Heart left ventricle (tissue), 16 donors: ENCODE data around the gene GPX7. TPM values are rescaled to one million over a fixed set of nuclear protein-coding genes. Genes with fewer than 3 reads are reported as not detected.

ENCODE experiments used
- ATAC-seq, 4 donors: fragments of 200-7000 bp; cut with Tn5 transposase; one replicate each; pipeline ENCODE4 v1.9.1; 2020 to 2022; ENCODE audit warnings: moderate library complexity in 4 of 4, mild to moderate bottlenecking in 3 of 4, moderate number of reproducible peaks in 1 of 4
- DNase-seq, 5 donors: peaks; one replicate each; pipeline ENCODE4 v3.0.0-alpha.2; 2020
- H3K27ac ChIP-seq, 12 donors: fragments of 200-600 bp; sonication (generic) in 4 of 12; one replicate each; pipeline versions ENCODE4 v1.5.0 to v1.8.0; 2016 to 2022; ENCODE audit warnings: mild to moderate bottlenecking in 2 of 12
- H3K27me3 ChIP-seq, 9 donors: fragments of 200-600 bp; sonication (generic) in 2 of 9; one replicate each; pipeline versions ENCODE4 v1.5.1 to v1.8.0; 2016 to 2022; ENCODE audit warnings: mild to moderate bottlenecking in 3 of 9
- H3K36me3 ChIP-seq, 9 donors: fragments of 200-600 bp; sonication (generic) in 2 of 9; one replicate each; pipeline versions ENCODE4 v1.5.0 to v1.8.0; 2018 to 2022; ENCODE audit warnings: mild to moderate bottlenecking in 2 of 9
- H3K4me1 ChIP-seq, 12 donors: fragments of 200-600 bp; sonication (generic) in 4 of 12; one replicate each; pipeline versions ENCODE4 v1.5.0 to v1.8.0; 2016 to 2022; ENCODE audit warnings: mild to moderate bottlenecking in 3 of 12
- H3K4me3 ChIP-seq, 12 donors: fragments of 200-600 bp; sonication (generic) in 4 of 12; one replicate each; pipeline versions ENCODE4 v1.5.0 to v1.8.0; 2017 to 2022; ENCODE audit warnings: mild to moderate bottlenecking in 9 of 12, moderate library complexity in 4 of 12
- H3K9me3 ChIP-seq, 12 donors: fragments of 200-600 bp; sonication (generic) in 4 of 12; one replicate each; pipeline versions ENCODE4 v1.5.0 to v1.8.0; 2016 to 2022; ENCODE audit warnings: mild to moderate bottlenecking in 1 of 12
- POLR2A ChIP-seq, 2 donors: fragments of 450-650 bp; IDR thresholded peaks; one replicate each; pipeline ENCODE4 v1.6.1; 2017; ENCODE audit warnings: antibody characterized with exemption in 2 of 2, mild to moderate bottlenecking in 2 of 2, moderate library complexity in 2 of 2
- WGBS, 4 donors: extraction: QIAGEN DNeasy Blood & Tissue Kit in 2 of 4; methylation state at CpG; one replicate each; pipeline versions ENCODE4 v1.1.5 to v1.1.7; 2013 to 2018; 5-methylcytosine and 5-hydroxymethylcytosine counted together
- intact Hi-C, 10 donors: fragments of 100-400 bp; cut with DNase I; formaldehyde crosslinking; loops; one replicate each; pipeline versions ENCODE4 v1.11.1 to v1.14.2; 2022
- polyA plus RNA-seq, 2 donors: library from polyadenylated mRNA; stranded (reverse); fragments of 200-250 nt; gene quantifications; one replicate each; pipeline ENCODE4 v1.2.3, GENCODE V29; 2013
- total RNA-seq, 9 donors: library from RNA; depleted of rRNA in 2 of 9; stranded (reverse); fragments of >200 nt in 2 of 9; fragmentation: NEBNext Ultra II Directional in 3 of 9; extraction: Animal tissue kit (Norgen Biotek cat#: 25700) in 3 of 9; gene quantifications; one replicate each; pipeline versions ENCODE4 v1.1.0 to v1.2.4, GENCODE V29; 2016 to 2023
- TF ChIP-seq, protein P1 (sequence below), 12 donors: fragments of 200-600 bp; sonication (generic) in 4 of 12; IDR thresholded peaks; one replicate each; pipeline versions ENCODE4 v1.5.0 to v1.8.0; 2018 to 2022; ENCODE audit warnings: antibody characterized with exemption in 12 of 12, mild to moderate bottlenecking in 5 of 12
- donor health status: ischemic (EF 13 %, LVEDD 7.1; RV severe dilation, severe dysfunction).
- donor health status: healthy with polysubstance abuse.
- donor health status: DM: no; HTN: yes; CAD: no.
- donor health status: DM: no; HTN: no; CAD: no.
- donor health status: ischemic (EF 25% LVEDD 6.9; RV normal size, moderate dysfunction).
- donor health status: ischemic (EF 25% LVEDD 5.7; RV mildly dilated, moderate dysfunction).
- donor health status: healthy.
- donor health status: DM: yes; HTN: yes; CAD: no.
- donor health status: ischemic (EF 35%, LVEDD 5.7; RV mildly dilated, moderate dysfunction).
- donor health status: nonischemic (EF 11% LVEDD 7.7; RV severe dilation, severe dysfunction).
- donor health status: DM: yes; HTN: yes; CAD: no.
- donor health status: PGD.
- donor health status: ischemic (EF 29% LVEDD 5.4; RV normal size, mild dysfunction).
- donor health status: nonischemic (EF 23%, LVEDD 6.1; RV moderate dilation, normal function).

Gene GPX7
- total and polyA plus RNA-seq, 11 donors, result 5.8 to 20.5 (median 8.4) TPM

DNA sequence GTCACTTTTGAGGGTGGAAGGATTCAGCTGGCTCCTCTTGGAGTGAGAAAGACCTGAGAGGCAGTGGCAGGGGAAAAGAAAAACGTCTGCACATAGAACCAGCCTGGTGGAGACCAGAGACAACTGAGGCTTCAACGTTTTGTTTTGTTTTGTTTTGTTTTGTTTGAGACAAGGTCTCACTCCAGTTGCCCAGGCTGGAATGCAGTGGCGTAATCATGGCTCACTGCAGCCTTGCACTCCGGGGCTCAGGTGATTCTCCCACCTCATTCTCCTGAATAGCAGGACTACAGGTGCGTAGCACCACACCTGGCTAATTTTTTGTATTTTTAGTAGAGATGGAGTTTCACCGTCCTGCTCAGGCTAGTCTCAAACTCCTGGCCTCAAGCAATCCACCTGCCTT, 43.1 kb downstream of the GPX7 start:
- H3K36me3 ChIP-seq, result no peaks in the 10 kb centered on the region
- no peak for ATAC-seq
- 73 to 79% (median 75%) methylated on average over 6 of the region's 6 CpGs for WGBS, 4 donors

DNA sequence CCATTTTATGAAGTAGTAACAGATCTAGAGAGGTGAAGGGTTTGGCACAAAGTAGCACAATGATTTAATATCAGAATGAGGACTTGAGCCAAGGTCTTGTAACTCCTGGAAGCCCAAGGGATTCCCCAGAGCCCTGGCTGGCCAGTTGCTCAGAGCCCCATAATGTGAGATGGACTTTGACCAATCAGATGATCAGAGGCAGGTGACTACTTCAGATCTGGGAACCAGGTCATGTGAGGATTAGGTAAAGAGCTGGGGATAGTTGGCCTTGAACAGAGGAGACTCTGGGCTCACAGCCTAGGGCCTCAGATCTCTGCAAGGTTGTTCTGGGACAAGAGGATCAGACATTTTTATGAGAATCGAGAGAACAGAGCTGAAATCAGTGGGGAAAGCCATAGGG, 49.7 kb downstream of the GPX7 start:
- 71 to 81% (median 75%) methylated on average over 1 of the region's 1 CpG for whole genome bisulfite sequencing, 4 donors
- TF ChIP-seq, protein P1, sequence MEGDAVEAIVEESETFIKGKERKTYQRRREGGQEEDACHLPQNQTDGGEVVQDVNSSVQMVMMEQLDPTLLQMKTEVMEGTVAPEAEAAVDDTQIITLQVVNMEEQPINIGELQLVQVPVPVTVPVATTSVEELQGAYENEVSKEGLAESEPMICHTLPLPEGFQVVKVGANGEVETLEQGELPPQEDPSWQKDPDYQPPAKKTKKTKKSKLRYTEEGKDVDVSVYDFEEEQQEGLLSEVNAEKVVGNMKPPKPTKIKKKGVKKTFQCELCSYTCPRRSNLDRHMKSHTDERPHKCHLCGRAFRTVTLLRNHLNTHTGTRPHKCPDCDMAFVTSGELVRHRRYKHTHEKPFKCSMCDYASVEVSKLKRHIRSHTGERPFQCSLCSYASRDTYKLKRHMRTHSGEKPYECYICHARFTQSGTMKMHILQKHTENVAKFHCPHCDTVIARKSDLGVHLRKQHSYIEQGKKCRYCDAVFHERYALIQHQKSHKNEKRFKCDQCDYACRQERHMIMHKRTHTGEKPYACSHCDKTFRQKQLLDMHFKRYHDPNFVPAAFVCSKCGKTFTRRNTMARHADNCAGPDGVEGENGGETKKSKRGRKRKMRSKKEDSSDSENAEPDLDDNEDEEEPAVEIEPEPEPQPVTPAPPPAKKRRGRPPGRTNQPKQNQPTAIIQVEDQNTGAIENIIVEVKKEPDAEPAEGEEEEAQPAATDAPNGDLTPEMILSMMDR (IDR thresholded peaks at IDR 0.05), result no peak
- TF ChIP-seq POLR2A (IDR thresholded peaks at IDR 0.05), result no peak
- Histone ChIP-seq H3K9me3 (peaks cover 0 to 1% (median 0%) of the 10 kb centered on the region in 12 donors), H3K4me3 (no peak overlapping the region), H3K4me1 (peaks cover 0 to 5% (median 0%) of the 10 kb centered on the region in 12 donors), H3K27me3 (no peaks in the 10 kb centered on the region), H3K36me3 (no peaks in the 10 kb centered on the region), H3K27ac (no peak overlapping the region)
- intact Hi-C loops, result no loop called here
- DNase-seq (no peak), ATAC-seq (no peak)

More for the DNA sequence above, 43.1 kb downstream of the GPX7 start:
- no peak for DNase-seq
- no peak overlapping the region for H3K27ac ChIP-seq
- H3K9me3 ChIP-seq, result peaks cover 0 to 2% (median 0%) of the 10 kb centered on the region in 12 donors
- H3K27me3 ChIP-seq, result no peaks in the 10 kb centered on the region
- no peak for TF ChIP-seq POLR2A (IDR thresholded peaks at IDR 0.05)
- TF ChIP-seq, protein P1 (IDR thresholded peaks at IDR 0.05), result no peak
- H3K4me3 ChIP-seq, result no peak overlapping the region
- intact Hi-C loops, result no loop called here
- H3K4me1 ChIP-seq, result no peaks in the 10 kb centered on the region

DNA sequence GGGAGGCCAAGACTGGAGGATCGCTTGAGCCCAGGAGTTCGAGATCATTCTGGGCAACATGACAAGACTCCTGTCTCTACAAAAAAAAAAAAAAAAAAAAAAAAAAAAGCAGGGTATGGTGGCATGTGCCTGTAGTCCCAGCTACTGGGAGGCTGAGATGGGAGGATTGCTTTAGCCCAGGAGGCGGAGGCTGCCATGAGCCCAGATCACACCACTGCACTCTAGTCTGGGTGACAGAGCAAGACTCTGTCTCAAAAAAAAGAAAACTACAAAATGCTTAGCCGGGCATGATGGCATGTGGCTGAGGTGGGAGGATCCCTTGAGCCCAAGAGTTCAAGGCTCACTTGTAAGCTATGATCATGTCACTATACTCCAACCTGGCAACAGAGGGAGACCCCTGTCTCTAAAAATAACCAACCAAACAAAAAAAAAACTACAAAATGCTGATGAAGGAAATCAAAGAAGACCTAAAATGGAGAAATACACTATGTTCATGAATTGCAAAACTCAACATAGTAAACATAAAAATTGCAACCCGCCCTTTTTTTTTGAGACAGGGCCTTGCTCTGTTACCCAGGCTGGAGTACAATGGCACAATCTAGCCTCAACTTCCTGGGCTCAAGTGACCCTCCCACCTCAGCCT, 51.2 kb downstream of the GPX7 start:
- 91 to 97% (median 95%) methylated on average over 5 of the region's 5 CpGs for WGBS, 4 donors
- Histone ChIP-seq H3K36me3 (no peaks in the 10 kb centered on the region), H3K9me3 (no peaks in the 10 kb centered on the region), H3K27me3 (no peaks in the 10 kb centered on the region), H3K4me1 (peaks cover 0 to 5% (median 0%) of the 10 kb centered on the region in 12 donors), H3K27ac (no peak overlapping the region), H3K4me3 (no peak overlapping the region)
- ATAC-seq (no peak), DNase-seq (no peak)
- TF ChIP-seq, protein P1 (IDR thresholded peaks at IDR 0.05), result no peak
- TF ChIP-seq POLR2A (IDR thresholded peaks at IDR 0.05), result no peak
- intact Hi-C loops, result no loop called here

DNA sequence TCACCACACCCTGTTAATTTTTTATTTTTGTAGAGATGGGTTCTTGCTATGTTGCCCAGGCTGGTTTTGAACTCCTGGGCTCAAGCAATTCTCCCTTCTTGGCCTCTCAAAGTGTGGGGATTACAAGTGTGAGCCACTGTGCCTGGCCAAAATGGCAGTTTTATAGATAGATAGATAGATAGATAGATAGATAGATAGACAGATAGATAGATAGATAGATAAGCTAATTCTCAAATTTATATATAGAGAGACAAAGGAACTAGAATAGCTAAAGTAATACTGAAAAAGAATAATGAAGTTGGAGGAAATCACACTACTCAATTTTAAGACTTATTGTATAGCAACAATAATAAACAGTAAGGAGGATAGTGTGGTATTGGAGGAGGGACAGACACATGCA, 51.9 kb downstream of the GPX7 start:
- Histone ChIP-seq H3K27ac (no peak overlapping the region), H3K9me3 (no peaks in the 10 kb centered on the region), H3K4me3 (no peak overlapping the region), H3K36me3 (no peaks in the 10 kb centered on the region), H3K4me1 (peaks cover 0 to 5% (median 0%) of the 10 kb centered on the region in 12 donors), H3K27me3 (no peaks in the 10 kb centered on the region)
- intact Hi-C loops, result no loop called here
- no peak for TF ChIP-seq POLR2A (IDR thresholded peaks at IDR 0.05)
- TF ChIP-seq, protein P1 (IDR thresholded peaks at IDR 0.05), result no peak
- DNase-seq (no peak), ATAC-seq (no peak)
